Upper lobe of left lung (tissue), 6 donors: ENCODE measurements around the gene GCNT1. TPM values are rescaled to one million over a fixed set of nuclear protein-coding genes. Genes with fewer than 3 reads are reported as not detected.
A peak's percentile ranks its signal among the peaks of the same experiment; 100 is the strongest.
"Not testable (repeated sequence)": the region's sequence is repeated elsewhere in the genome, so short reads cannot be mapped to it uniquely, and the experiment has no call there.

ENCODE experiments used
- ATAC-seq, 2 donors: fragments of 200-7000 bp; cut with Tn5 transposase; one replicate each; pipeline ENCODE4 v1.9.1; 2022; ENCODE audit warnings: mild to moderate bottlenecking in 2 of 2, moderate library complexity in 2 of 2; ENCODE audit not compliant: low FRiP score in 2 of 2
- DNase-seq, 2 donors: peaks; one replicate each; pipeline ENCODE4 v3.0.0-alpha.2; 2019 to 2020
- H3K27ac ChIP-seq, 4 donors: fragments of 200-600 bp; sonication (generic); one replicate each; pipeline ENCODE4 v1.5.1; 2016 to 2019
- H3K27me3 ChIP-seq, 4 donors: fragments of 200-600 bp; sonication (generic); one replicate each; pipeline ENCODE4 v1.5.1; 2017 to 2019
- H3K36me3 ChIP-seq, 4 donors: fragments of 200-600 bp; sonication (generic); one replicate each; pipeline ENCODE4 v1.5.1; 2016 to 2019
- H3K4me1 ChIP-seq, 4 donors: fragments of 200-600 bp; sonication (generic); one replicate each; pipeline ENCODE4 v1.5.1; 2018 to 2019
- H3K4me3 ChIP-seq, 4 donors: fragments of 200-600 bp; sonication (generic); one replicate each; pipeline ENCODE4 v1.5.1; 2017 to 2019; ENCODE audit warnings: mild to moderate bottlenecking in 2 of 4, moderate library complexity in 1 of 4
- H3K9me3 ChIP-seq, 4 donors: fragments of 200-600 bp; sonication (generic); one replicate each; pipeline ENCODE4 v1.5.1; 2018 to 2019
- EP300 ChIP-seq, 4 donors: sonication (generic); formaldehyde crosslinking; IDR thresholded peaks; one replicate each; pipeline ENCODE4 v1.5.1; 2017; ENCODE audit warnings: antibody characterized with exemption in 4 of 4, control low read depth in 2 of 4
- POLR2A ChIP-seq, 4 donors: fragments of 450-650 bp; IDR thresholded peaks; one replicate each; pipeline ENCODE4 v1.5.1; 2016 to 2017; ENCODE audit warnings: antibody characterized with exemption in 4 of 4, mild to moderate bottlenecking in 2 of 4
- POLR2AphosphoS5 ChIP-seq, 2 donors: sonication (generic); formaldehyde crosslinking; IDR thresholded peaks; one replicate each; pipeline ENCODE4 v1.5.1; 2017; ENCODE audit warnings: antibody characterized with exemption in 2 of 2
- WGBS, 2 donors: methylation state at CpG; one replicate each; pipeline ENCODE4 v1.1.5; 2017 to 2018; 5-methylcytosine and 5-hydroxymethylcytosine counted together
- total RNA-seq, 6 donors: library from RNA; depleted of rRNA in 4 of 6; stranded (reverse); fragments of >200 nt in 4 of 6; gene quantifications; one replicate each; pipeline versions ENCODE4 v1.1.0 to v1.2.1, GENCODE V29; 2016 to 2021
- TF ChIP-seq, protein P1 (sequence below), 6 experiments: fragments of 450-650 bp in 4 of 6; fragments of 200-600 bp in 2 of 6; sonication (generic) in 2 of 6; IDR thresholded peaks; one replicate each; pipeline ENCODE4 v1.5.1; 2016 to 2019; ENCODE audit warnings: antibody characterized with exemption in 6 of 6
- donor health status: DM: no; HTN: no; CAD: no; lungs with moderate emphysema.
- donor health status: DM: no; HTN: yes; CAD: no; lungs with severe emphysema.

Gene GCNT1
- total RNA-seq, 6 donors from 2014 or later, result 2.3 to 20.8 (median 9.1) TPM

DNA sequence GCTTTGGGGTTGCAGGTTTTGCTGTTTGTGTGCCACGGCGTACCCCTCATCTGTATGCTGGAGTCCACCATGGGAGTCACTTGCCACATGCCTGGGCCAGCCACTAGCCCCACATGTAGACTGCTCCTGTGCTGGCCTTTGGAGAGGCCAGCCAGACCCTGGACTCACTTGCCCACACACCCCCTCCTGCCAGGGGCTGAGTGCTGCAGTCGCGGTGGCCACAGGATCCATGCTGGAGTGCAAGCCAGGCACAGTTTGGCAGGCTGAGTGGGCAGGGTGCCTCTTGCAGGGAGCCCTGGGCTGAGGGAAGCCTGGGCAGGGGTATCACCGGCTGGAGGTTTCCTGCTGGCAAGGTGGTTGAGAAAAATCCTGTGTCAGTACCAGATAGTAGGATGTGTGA, 25.6 kb upstream of the GCNT1 start:
- peak in 1 of 2 donors; percentile 30 for ATAC-seq
- no peak overlapping the region for H3K27ac ChIP-seq
- 71 to 89% methylated on average over 1 to 5 of the region's 5 CpGs for WGBS, 2 donors

DNA sequence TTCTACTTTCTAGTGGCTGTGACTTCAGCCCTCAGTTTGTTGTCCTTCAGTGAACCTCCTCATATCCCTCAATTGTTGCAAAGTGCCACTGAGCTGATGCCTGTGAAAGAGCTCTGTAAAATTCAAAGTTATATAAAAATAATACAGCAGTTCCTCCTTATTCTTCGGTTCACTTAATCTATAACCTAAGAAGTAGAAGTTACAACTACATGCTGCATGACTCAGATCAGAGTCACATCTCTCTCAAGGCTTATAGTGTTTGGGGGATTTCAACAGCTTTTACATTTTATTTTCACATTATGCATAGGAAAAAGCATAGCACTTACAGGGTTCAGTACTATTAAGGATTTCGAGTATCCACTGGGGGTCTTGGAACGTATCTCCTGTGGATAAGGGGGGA, 25.1 kb upstream of the GCNT1 start:
- Histone ChIP-seq H3K9me3 (no peaks in the 10 kb centered on the region), H3K27ac (no peak overlapping the region), H3K36me3 (no peaks in the 10 kb centered on the region), H3K27me3 (no peaks in the 10 kb centered on the region), H3K4me3 (no peak overlapping the region), H3K4me1 (no peaks in the 10 kb centered on the region)
- WGBS, 2 donors, result 80 to 82% methylated on average over 3 of the region's 3 CpGs
- no peak for ATAC-seq
- TF ChIP-seq EP300 (IDR thresholded peaks at IDR 0.05), result no peak
- TF ChIP-seq POLR2A (IDR thresholded peaks at IDR 0.05), result no peak
- TF ChIP-seq POLR2AphosphoS5 (IDR thresholded peaks at IDR 0.05), result no peak
- TF ChIP-seq, protein P1, sequence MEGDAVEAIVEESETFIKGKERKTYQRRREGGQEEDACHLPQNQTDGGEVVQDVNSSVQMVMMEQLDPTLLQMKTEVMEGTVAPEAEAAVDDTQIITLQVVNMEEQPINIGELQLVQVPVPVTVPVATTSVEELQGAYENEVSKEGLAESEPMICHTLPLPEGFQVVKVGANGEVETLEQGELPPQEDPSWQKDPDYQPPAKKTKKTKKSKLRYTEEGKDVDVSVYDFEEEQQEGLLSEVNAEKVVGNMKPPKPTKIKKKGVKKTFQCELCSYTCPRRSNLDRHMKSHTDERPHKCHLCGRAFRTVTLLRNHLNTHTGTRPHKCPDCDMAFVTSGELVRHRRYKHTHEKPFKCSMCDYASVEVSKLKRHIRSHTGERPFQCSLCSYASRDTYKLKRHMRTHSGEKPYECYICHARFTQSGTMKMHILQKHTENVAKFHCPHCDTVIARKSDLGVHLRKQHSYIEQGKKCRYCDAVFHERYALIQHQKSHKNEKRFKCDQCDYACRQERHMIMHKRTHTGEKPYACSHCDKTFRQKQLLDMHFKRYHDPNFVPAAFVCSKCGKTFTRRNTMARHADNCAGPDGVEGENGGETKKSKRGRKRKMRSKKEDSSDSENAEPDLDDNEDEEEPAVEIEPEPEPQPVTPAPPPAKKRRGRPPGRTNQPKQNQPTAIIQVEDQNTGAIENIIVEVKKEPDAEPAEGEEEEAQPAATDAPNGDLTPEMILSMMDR (IDR thresholded peaks at IDR 0.05), result no peak
- no peak for DNase-seq

More for the DNA sequence above, 25.6 kb upstream of the GCNT1 start:
- TF ChIP-seq POLR2AphosphoS5 (IDR thresholded peaks at IDR 0.05) (no peak), EP300 (IDR thresholded peaks at IDR 0.05) (no peak), POLR2A (IDR thresholded peaks at IDR 0.05) (no peak)
- TF ChIP-seq, protein P1 (IDR thresholded peaks at IDR 0.05), result no peak
- Histone ChIP-seq H3K9me3 (no peaks in the 10 kb centered on the region), H3K36me3 (no peaks in the 10 kb centered on the region), H3K4me3 (no peak overlapping the region), H3K4me1 (no peaks in the 10 kb centered on the region), H3K27me3 (no peaks in the 10 kb centered on the region)
- peak in 1 of 2 donors; percentile 41 for DNase-seq

DNA sequence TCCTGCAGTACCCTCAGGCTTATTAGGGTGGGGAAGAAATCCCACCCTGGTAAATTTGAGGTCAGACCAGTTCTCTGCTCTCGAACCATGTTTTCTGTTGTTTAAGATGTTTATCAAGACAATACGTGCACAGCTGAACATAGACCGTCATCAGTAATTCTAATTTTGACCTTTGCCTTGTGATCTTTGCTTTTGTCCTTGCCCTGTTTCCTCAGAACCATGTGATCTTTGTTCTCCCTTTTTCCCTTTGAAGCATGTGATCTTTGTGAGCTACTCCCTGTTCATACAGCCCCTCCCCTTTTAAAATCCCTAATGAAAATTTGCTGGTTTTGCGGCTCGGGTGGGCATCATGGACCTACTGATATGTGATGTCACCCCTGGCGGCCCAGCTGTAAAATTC, 24.1 kb upstream of the GCNT1 start:
- ATAC-seq, H3K4me3 ChIP-seq, H3K4me1 ChIP-seq, H3K27ac ChIP-seq, H3K36me3 ChIP-seq, H3K9me3 ChIP-seq, DNase-seq, H3K27me3 ChIP-seq: not testable (repeated sequence)
- WGBS, 2 donors, result 90 to 93% methylated on average over 6 of the region's 6 CpGs

DNA sequence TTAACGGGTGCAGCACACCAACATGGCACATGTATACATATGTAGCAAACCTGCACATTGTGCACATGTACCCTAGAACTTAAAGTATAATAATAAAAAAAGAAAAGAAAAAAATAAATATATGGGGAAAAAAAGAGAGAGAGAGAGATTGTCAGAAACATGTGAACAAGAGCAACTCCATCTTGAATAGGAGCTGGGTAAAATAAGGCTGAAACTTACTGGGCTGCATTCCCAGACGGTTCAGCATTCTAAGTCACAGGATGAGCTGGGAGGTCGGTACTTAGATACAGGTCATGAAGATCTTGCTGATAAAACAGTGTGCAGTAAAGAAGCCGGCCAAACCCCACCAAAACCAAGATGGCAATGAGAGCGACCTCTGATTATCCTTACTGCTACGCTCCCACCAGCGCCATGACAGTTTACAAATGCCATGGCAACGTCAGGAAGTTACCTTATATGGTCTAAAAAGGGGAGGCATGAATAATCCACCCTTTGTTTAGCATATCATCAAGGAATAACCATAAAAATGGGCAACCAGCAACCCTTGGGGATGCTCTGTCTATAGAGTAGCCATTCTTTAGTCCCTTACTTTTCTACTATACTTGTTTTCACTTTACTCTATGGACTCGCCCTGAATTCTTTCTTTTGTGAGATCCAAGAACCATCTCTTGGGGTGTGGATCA, 21.8 kb upstream of the GCNT1 start:
- H3K4me3 ChIP-seq, H3K36me3 ChIP-seq, DNase-seq, ATAC-seq, H3K4me1 ChIP-seq, H3K27me3 ChIP-seq, H3K27ac ChIP-seq, H3K9me3 ChIP-seq: not testable (repeated sequence)
- WGBS, 2 donors, result 78 to 88% methylated on average over 9 of the region's 9 CpGs

DNA sequence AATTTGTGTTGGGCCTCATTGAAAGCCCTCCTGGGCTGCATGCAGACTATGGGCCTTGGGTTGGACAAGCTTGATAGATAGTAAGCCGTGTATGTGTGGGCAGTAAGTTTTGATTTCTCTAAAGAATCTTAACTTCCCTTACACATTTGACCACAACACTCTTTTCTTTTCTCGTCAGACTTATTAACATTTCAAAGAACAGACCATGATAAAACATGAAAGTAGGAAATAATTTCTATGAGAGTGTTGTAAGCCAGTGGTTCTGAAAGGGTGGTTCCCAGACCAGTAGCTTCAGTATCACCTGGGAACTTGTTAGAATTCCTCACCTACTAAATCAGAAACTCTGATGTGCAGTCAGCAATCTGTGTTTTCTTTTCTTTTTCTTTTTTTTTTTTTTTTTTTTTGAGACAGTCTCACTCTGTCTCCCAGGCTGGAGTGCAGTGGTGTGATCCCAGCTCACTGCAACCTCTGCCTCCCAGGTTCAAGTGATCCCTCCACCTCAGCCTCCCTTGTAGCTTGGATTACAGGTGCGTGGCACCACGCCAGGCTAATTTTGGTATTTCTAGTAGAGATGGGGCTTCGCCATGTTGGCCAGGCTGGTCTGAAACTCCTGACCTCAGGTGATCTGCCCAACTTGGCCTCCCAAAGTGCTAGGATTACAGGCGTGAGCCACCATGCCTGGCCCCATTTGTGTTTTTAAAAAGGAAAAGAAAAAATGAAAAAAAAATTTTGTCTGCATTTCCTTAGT, 20.0 kb upstream of the GCNT1 start:
- H3K27me3 ChIP-seq, result no peaks in the 10 kb centered on the region
- TF ChIP-seq POLR2AphosphoS5 (IDR thresholded peaks at IDR 0.05) (no peak), POLR2A (IDR thresholded peaks at IDR 0.05) (no peak), EP300 (IDR thresholded peaks at IDR 0.05) (no peak)
- TF ChIP-seq, protein P1 (IDR thresholded peaks at IDR 0.05), result no peak
- WGBS, 2 donors, result 80 to 87% methylated on average over 6 of the region's 6 CpGs
- no peaks in the 10 kb centered on the region for H3K9me3 ChIP-seq
- H3K36me3 ChIP-seq, result no peaks in the 10 kb centered on the region
- no peak overlapping the region for H3K27ac ChIP-seq
- no peak overlapping the region for H3K4me3 ChIP-seq
- ATAC-seq (no peak), DNase-seq (no peak)
- H3K4me1 ChIP-seq, result no peaks in the 10 kb centered on the region
